HepG2 (cell line): Measurements from ENCODE around the gene TEX30. TPM values are rescaled to one million over a fixed set of nuclear protein-coding genes. Genes with fewer than 3 reads are reported as not detected.

Experiments
- AFF4 ChIP-seq: sonication (generic); formaldehyde crosslinking; IDR thresholded peaks from 2 replicates; pipeline ENCODE4 v1.4.0; 2020; ENCODE audit warnings: missing genetic modification reagents
- AHR ChIP-seq: IDR thresholded peaks from 2 replicates; pipeline ENCODE4 v1.6.1; 2018; ENCODE audit warnings: missing genetic modification reagents, missing compliant biosample characterization
- ELF3 ChIP-seq: IDR thresholded peaks from 2 replicates; pipeline ENCODE4 v1.6.1; 2016; ENCODE audit warnings: missing genetic modification reagents, missing compliant biosample characterization
- HMGA1 ChIP-seq: sonication (generic); formaldehyde crosslinking; conservative IDR thresholded peaks from 2 replicates; pipeline ENCODE4 v1.4.0; 2020; ENCODE audit warnings: missing genetic modification reagents
- HNRNPL ChIP-seq: fragments of 200-400 bp; formaldehyde crosslinking; IDR thresholded peaks from 2 replicates; pipeline ENCODE4 v1.6.1; 2017; ENCODE audit warnings: mild to moderate bottlenecking, low read depth, low read length
- MAFK ChIP-seq, 2 experiments: IDR thresholded peaks in 1 of 2; conservative IDR thresholded peaks in 1 of 2; 2 replicates each; pipeline ENCODE4 v1.6.1; 2011; ENCODE audit warnings: improper control_type of control experiment in 2 of 2, low read length in 2 of 2
- MTF1 ChIP-seq: sonication (generic); formaldehyde crosslinking; IDR thresholded peaks from 2 replicates; pipeline ENCODE4 v1.5.0; 2020; ENCODE audit warnings: missing genetic modification reagents
- NR2F2 ChIP-seq: IDR thresholded peaks from 2 replicates; pipeline ENCODE4 v1.6.1; 2012; ENCODE audit warnings: low read depth, inconsistent platforms, borderline replicate concordance
- SALL2 ChIP-seq: sonication (generic); formaldehyde crosslinking; IDR thresholded peaks from 2 replicates; pipeline ENCODE4 v1.8.1; 2023; ENCODE audit warnings: mild to moderate bottlenecking, missing genetic modification reagents, inconsistent platforms
- SMAD3 ChIP-seq: sonication (generic); formaldehyde crosslinking; IDR thresholded peaks from 2 replicates; pipeline ENCODE4 v1.4.0; 2020; ENCODE audit warnings: missing genetic modification reagents
- SMAD9 ChIP-seq: sonication (generic); formaldehyde crosslinking; IDR thresholded peaks from 2 replicates; pipeline ENCODE4 v1.5.1; 2020; ENCODE audit warnings: mild to moderate bottlenecking, missing genetic modification reagents
- SNAPC5 ChIP-seq: sonication (generic); formaldehyde crosslinking; IDR thresholded peaks from 2 replicates; pipeline ENCODE4 v1.8.1; 2023; ENCODE audit warnings: mild to moderate bottlenecking, missing genetic modification reagents, borderline replicate concordance
- SRSF4 ChIP-seq: fragments of 200-400 bp; formaldehyde crosslinking; IDR thresholded peaks from one replicate; pipeline ENCODE4 v1.6.1; 2018; ENCODE audit warnings: mild to moderate bottlenecking, low read depth, low read length, moderate library complexity; ENCODE audit not compliant: poor library complexity, severe bottlenecking
- STAT5B ChIP-seq: sonication (generic); formaldehyde crosslinking; IDR thresholded peaks from 2 replicates; pipeline ENCODE4 v1.4.0; 2020; ENCODE audit warnings: missing genetic modification reagents
- TBX3 ChIP-seq: fragments of 450-650 bp; IDR thresholded peaks from 2 replicates; pipeline ENCODE4 v1.6.1; 2017; ENCODE audit warnings: antibody characterized with exemption, mild to moderate bottlenecking, inconsistent platforms, borderline replicate concordance
- ZKSCAN1 ChIP-seq: fragments of 150-350 bp; IDR thresholded peaks from 2 replicates; pipeline ENCODE4 v1.6.1; 2014; ENCODE audit warnings: low read length
- ZNF354B ChIP-seq: sonication (generic); formaldehyde crosslinking; IDR thresholded peaks from 2 replicates; pipeline ENCODE4 v1.8.0; 2022; ENCODE audit warnings: mild to moderate bottlenecking, missing genetic modification reagents
- ZNF501 ChIP-seq: sonication (generic); formaldehyde crosslinking; IDR thresholded peaks from 2 replicates; pipeline ENCODE4 v1.5.1; 2020; ENCODE audit warnings: mild to moderate bottlenecking, moderate library complexity, missing genetic modification reagents
- ZNF556 ChIP-seq: sonication (generic); formaldehyde crosslinking; IDR thresholded peaks from 2 replicates; pipeline ENCODE4 v1.4.0; 2020; ENCODE audit warnings: mild to moderate bottlenecking, missing genetic modification reagents, borderline replicate concordance
- ZNF616 ChIP-seq: sonication (generic); formaldehyde crosslinking; IDR thresholded peaks from 2 replicates; pipeline ENCODE4 v1.5.0; 2020; ENCODE audit warnings: low read depth, mild to moderate bottlenecking, missing genetic modification reagents
- ZNF788 ChIP-seq: sonication (generic); formaldehyde crosslinking; IDR thresholded peaks from 2 replicates; pipeline ENCODE4 v1.5.0; 2020; ENCODE audit warnings: mild to moderate bottlenecking, missing genetic modification reagents, borderline replicate concordance
- ZNF83 ChIP-seq: sonication (generic); formaldehyde crosslinking; IDR thresholded peaks from 2 replicates; pipeline ENCODE4 v1.4.0; 2020; ENCODE audit warnings: missing genetic modification reagents, mild to moderate bottlenecking, borderline replicate concordance
- polyA plus RNA-seq, 8 experiments: library from polyadenylated mRNA; depleted of rRNA in 3 of 8; stranded (reverse) in 7 of 8; unstranded in 1 of 8; fragments of >200 nt; fragmentation: Illumina TruSeq in 4 of 8; extraction: Trizol in 4 of 8; gene quantifications; 2 replicates each; pipeline versions ENCODE4 v1.2.1 to v1.2.3, GENCODE V29; 2011 to 2016; ENCODE audit warnings: low read depth in 4 of 8, missing spikeins in 1 of 8, mixed read lengths in 1 of 8; ENCODE audit not compliant: insufficient read depth in 1 of 8
- total RNA-seq, 5 experiments: library from RNA; depleted of rRNA; stranded (reverse); fragments of >200 nt; fragmentation: Illumina TruSeq; extraction: Trizol; gene quantifications; 2 replicates each; pipeline ENCODE4 v1.2.3, GENCODE V29; 2016; ENCODE audit warnings: low read depth in 1 of 5

The TEX30 gene
- total and polyA plus RNA-seq, 2 of the 13 experiments (the other 11 are each of a cell fraction or from before 2014, with no cell fraction given): 0.60 to 1.2 TPM

GRCh38 chr13:102799426-102800144, 26.0 kb upstream of the TEX30 start (continued):
- TF ChIP-seq AFF4 (CRISPR knock-in tag) (no peak), MTF1 (CRISPR knock-in tag) (no peak), STAT5B (CRISPR knock-in tag) (no peak), HNRNPL (no peak), SRSF4 (no peak), ZKSCAN1 (no peak), ZNF788 (CRISPR knock-in tag) (no peak), ELF3 (CRISPR knock-in tag) (no peak), ZNF556 (no peak), SMAD3 (CRISPR knock-in tag) (0 out of 2 replicates have a peak, but pooled peaks have one; percentile 33), TBX3 (no peak), AHR (CRISPR knock-in tag) (no peak), ZNF83 (CRISPR knock-in tag) (no peak), SMAD9 (CRISPR knock-in tag) (no peak), ZNF616 (CRISPR knock-in tag) (0 out of 2 replicates have a peak, but pooled peaks have one; percentile 35), SNAPC5 (CRISPR knock-in tag) (no peak), ZNF354B (CRISPR knock-in tag) (no peak), ZNF501 (peak; percentile 32; the same call in 1 of the 2 replicates), MAFK (conservative IDR thresholded peaks at IDR 0.05 in 1 of 2, IDR thresholded peaks at IDR 0.05 in 1 of 2; ENCODE audit: low read length in 2 of 2) (no peak), SALL2 (0 out of 2 replicates have a peak, but pooled peaks have one; percentile 14), NR2F2 (no peak), HMGA1 (CRISPR knock-in tag) (no peak)
